Stomach (tissue), 9 donors: ENCODE results near the gene DLGAP1. TPM values are rescaled to one million over a fixed set of nuclear protein-coding genes. Genes with fewer than 3 reads are reported as not detected.

ENCODE experiments used
- DNase-seq, 2 donors: peaks; one replicate each; pipeline versions ENCODE4 v3.0.0 to v3.0.0-alpha.2; 2013 to 2019
- H3K27ac ChIP-seq, 5 donors: fragments of 200-600 bp in 4 of 5; sonication (generic) in 4 of 5; one replicate each; pipeline ENCODE4 v1.5.1; 2013 to 2019; ENCODE audit warnings: mild to moderate bottlenecking in 1 of 5, moderate library complexity in 1 of 5
- H3K27me3 ChIP-seq, 3 donors: fragments of 200-600 bp; sonication (generic); one replicate each; pipeline ENCODE4 v1.5.1; 2017 to 2019; ENCODE audit warnings: mixed run types in 1 of 3
- H3K36me3 ChIP-seq, 4 donors: fragments of 200-600 bp; sonication (generic); 1 replicate in 3 of 4; 2 replicates in 1 of 4; pipeline ENCODE4 v1.5.1; 2016 to 2019
- H3K4me1 ChIP-seq, 4 donors: fragments of 200-600 bp; sonication (generic); one replicate each; pipeline ENCODE4 v1.5.1; 2016 to 2019
- H3K4me3 ChIP-seq, 4 donors: fragments of 200-600 bp; sonication (generic) in 3 of 4; one replicate each; pipeline ENCODE4 v1.5.1; 2016 to 2019; ENCODE audit warnings: mild to moderate bottlenecking in 1 of 4
- H3K9me3 ChIP-seq, 4 donors: fragments of 200-600 bp; sonication (generic); one replicate each; pipeline ENCODE4 v1.5.1; 2016 to 2019
- CTCF ChIP-seq, 7 experiments: fragments of 450-650 bp in 4 of 7; fragments of 200-600 bp in 3 of 7; sonication (generic) in 3 of 7; IDR thresholded peaks; one replicate each; pipeline ENCODE4 v1.5.1; 2016 to 2019; ENCODE audit warnings: antibody characterized with exemption in 7 of 7, control low read depth in 2 of 7, mild to moderate bottlenecking in 1 of 7
- EP300 ChIP-seq: sonication (generic); formaldehyde crosslinking; IDR thresholded peaks from one replicate; pipeline ENCODE4 v1.6.1; 2017; ENCODE audit warnings: antibody characterized with exemption
- POLR2A ChIP-seq, 4 donors: fragments of 450-650 bp; IDR thresholded peaks; one replicate each; pipeline ENCODE4 v1.6.1; 2016; ENCODE audit warnings: antibody characterized with exemption in 4 of 4, control low read depth in 2 of 4, mild to moderate bottlenecking in 1 of 4, moderate library complexity in 1 of 4
- POLR2AphosphoS5 ChIP-seq, 3 donors: sonication (generic); formaldehyde crosslinking; IDR thresholded peaks; one replicate each; pipeline ENCODE4 v1.6.1; 2016; ENCODE audit warnings: antibody characterized with exemption in 3 of 3
- WGBS, 5 donors: extraction: QIAGEN DNeasy Blood & Tissue Kit in 3 of 5; methylation state at CpG; one replicate each; pipeline versions ENCODE4 v1.1.5 to v1.1.7; 2013 to 2018; 5-methylcytosine and 5-hydroxymethylcytosine counted together
- intact Hi-C: fragments of 100-400 bp; cut with DNase I; formaldehyde crosslinking; loops from one replicate; pipeline ENCODE4 v1.15.1; 2023; ENCODE audit warnings: low total_unique reads
- polyA plus RNA-seq, 3 donors: library from polyadenylated mRNA; stranded (reverse); fragments of 200-250 nt; gene quantifications; one replicate each; pipeline ENCODE4 v1.2.3, GENCODE V29; 2013
- total RNA-seq, 5 donors: library from RNA; depleted of rRNA; stranded (reverse); fragments of >200 nt; gene quantifications; one replicate each; pipeline versions ENCODE4 v1.1.0 to v1.2.3, GENCODE V29; 2014 to 2016
- donor health status: healthy with polysubstance abuse.
- donor health status: Bipolar disorder and iron deficiency.
- donor health status: healthy.

The DLGAP1 gene
- total and polyA plus RNA-seq, 8 donors: 0.06 to 7.0 (median 1.3) TPM; not detected in 1

GRCh38 chr18:3873698-3874097 is 581.4 kb downstream of the DLGAP1 start:
- TF ChIP-seq CTCF (IDR thresholded peaks at IDR 0.05) (no peak), POLR2A (IDR thresholded peaks at IDR 0.05) (no peak), EP300 (no peak)
- Histone ChIP-seq H3K36me3 (no peaks in the 10 kb centered on the region), H3K4me1 (no peaks in the 10 kb centered on the region), H3K27me3 (peaks cover 0 to 3% (median 0%) of the 10 kb centered on the region in 3 donors), H3K4me3 (no peak overlapping the region), H3K9me3 (no peaks in the 10 kb centered on the region), H3K27ac (no peak overlapping the region)
- intact Hi-C loops: loop anchor here (10.0 kb wide), 2 partner anchors 121 to 179 kb away; no protein-coding TSS in a partner anchor
- no peak for DNase-seq
- 75 to 97% (median 88%) methylated on average over 1 of the region's 1 CpG for WGBS, 5 donors

- Histone ChIP-seq H3K27ac (no peak overlapping the region), H3K4me1 (no peaks in the 10 kb centered on the region), H3K27me3 (peaks cover 0 to 3% (median 0%) of the 10 kb centered on the region in 3 donors), H3K9me3 (no peaks in the 10 kb centered on the region), H3K4me3 (no peak overlapping the region), H3K36me3 (no peaks in the 10 kb centered on the region)
- DNase-seq: no peak
- intact Hi-C loops: loop anchor here (10.0 kb wide), 2 partner anchors 122 to 178 kb away; no protein-coding TSS in a partner anchor
- TF ChIP-seq POLR2AphosphoS5 (IDR thresholded peaks at IDR 0.05): no peak
- TF ChIP-seq EP300: no peak
- TF ChIP-seq POLR2A (IDR thresholded peaks at IDR 0.05): no peak
These were observed 581.9 kb downstream of the DLGAP1 start for GRCh38 chr18:3873211-3873610.

GRCh38 chr18:3872641-3873040 is 582.5 kb downstream of the DLGAP1 start:
- TF ChIP-seq EP300: no peak
- TF ChIP-seq CTCF (IDR thresholded peaks at IDR 0.05): no peak
- TF ChIP-seq POLR2A (IDR thresholded peaks at IDR 0.05): no peak
- no peak for TF ChIP-seq POLR2AphosphoS5 (IDR thresholded peaks at IDR 0.05)
- H3K27me3 ChIP-seq: peaks cover 0 to 3% (median 0%) of the 10 kb centered on the region in 3 donors
- H3K27ac ChIP-seq: no peak overlapping the region
- no peak for DNase-seq
- no peak overlapping the region for H3K4me3 ChIP-seq
- H3K36me3 ChIP-seq: no peaks in the 10 kb centered on the region
- no peaks in the 10 kb centered on the region for H3K4me1 ChIP-seq
- no peaks in the 10 kb centered on the region for H3K9me3 ChIP-seq
- intact Hi-C loops: loop anchor here (10.0 kb wide), 2 partner anchors 122 to 178 kb away; no protein-coding TSS in a partner anchor
- WGBS, 5 donors: 74 to 89% (median 80%) methylated on average over 2 of the region's 2 CpGs

GRCh38 chr18:3871687-3872086 is 583.4 kb downstream of the DLGAP1 start:
- TF ChIP-seq POLR2AphosphoS5 (IDR thresholded peaks at IDR 0.05) (no peak), CTCF (IDR thresholded peaks at IDR 0.05) (no peak), EP300 (no peak), POLR2A (IDR thresholded peaks at IDR 0.05) (no peak)
- H3K4me1 ChIP-seq: peaks cover 0 to 5% (median 2%) of the 10 kb centered on the region in 4 donors
- peaks cover 0 to 3% (median 0%) of the 10 kb centered on the region in 3 donors for H3K27me3 ChIP-seq
- H3K4me3 ChIP-seq: no peak overlapping the region
- H3K27ac ChIP-seq: no peak overlapping the region
- intact Hi-C loops: loop anchor here (10.0 kb wide), 2 partner anchors 123 to 177 kb away; no protein-coding TSS in a partner anchor
- WGBS, 5 donors: 83 to 91% (median 86%) methylated on average over 2 of the region's 2 CpGs
- no peak for DNase-seq
- no peaks in the 10 kb centered on the region for H3K9me3 ChIP-seq
- no peaks in the 10 kb centered on the region for H3K36me3 ChIP-seq

- Histone ChIP-seq H3K27ac (no peak overlapping the region), H3K4me3 (no peak overlapping the region), H3K27me3 (peaks cover 0 to 3% (median 0%) of the 10 kb centered on the region in 3 donors), H3K36me3 (no peaks in the 10 kb centered on the region), H3K9me3 (no peaks in the 10 kb centered on the region), H3K4me1 (peaks cover 0 to 5% (median 2%) of the 10 kb centered on the region in 4 donors)
- 84 to 93% (median 87%) methylated on average over 4 of the region's 4 CpGs for WGBS, 5 donors
- TF ChIP-seq EP300: no peak
- no peak for TF ChIP-seq POLR2A (IDR thresholded peaks at IDR 0.05)
- no peak for TF ChIP-seq POLR2AphosphoS5 (IDR thresholded peaks at IDR 0.05)
- TF ChIP-seq CTCF (IDR thresholded peaks at IDR 0.05): no peak
- DNase-seq: no peak
- intact Hi-C loops: loop anchor here (10.0 kb wide), 2 partner anchors 124 to 176 kb away; no protein-coding TSS in a partner anchor
These were observed 584.2 kb downstream of the DLGAP1 start for GRCh38 chr18:3870914-3871313.
